Astrocyte of the hippocampus (primary cell): ENCODE data around the gene RPS26.
A peak's percentile ranks its signal among the peaks of the same experiment; 100 is the strongest.
"Not testable (repeated sequence)": the region's sequence is repeated elsewhere in the genome, so short reads cannot be mapped to it uniquely, and the experiment has no call there.

Experiments
- DNase-seq: peaks from one replicate; pipeline ENCODE4 v3.0.0; 2011; ENCODE audit warnings: low read depth, low spot score

Gene RPS26

GRCh38 chr12:56021889-56022497, 19.7 kb upstream of the RPS26 start:
- DNase-seq, result peak; percentile 26

DNA sequence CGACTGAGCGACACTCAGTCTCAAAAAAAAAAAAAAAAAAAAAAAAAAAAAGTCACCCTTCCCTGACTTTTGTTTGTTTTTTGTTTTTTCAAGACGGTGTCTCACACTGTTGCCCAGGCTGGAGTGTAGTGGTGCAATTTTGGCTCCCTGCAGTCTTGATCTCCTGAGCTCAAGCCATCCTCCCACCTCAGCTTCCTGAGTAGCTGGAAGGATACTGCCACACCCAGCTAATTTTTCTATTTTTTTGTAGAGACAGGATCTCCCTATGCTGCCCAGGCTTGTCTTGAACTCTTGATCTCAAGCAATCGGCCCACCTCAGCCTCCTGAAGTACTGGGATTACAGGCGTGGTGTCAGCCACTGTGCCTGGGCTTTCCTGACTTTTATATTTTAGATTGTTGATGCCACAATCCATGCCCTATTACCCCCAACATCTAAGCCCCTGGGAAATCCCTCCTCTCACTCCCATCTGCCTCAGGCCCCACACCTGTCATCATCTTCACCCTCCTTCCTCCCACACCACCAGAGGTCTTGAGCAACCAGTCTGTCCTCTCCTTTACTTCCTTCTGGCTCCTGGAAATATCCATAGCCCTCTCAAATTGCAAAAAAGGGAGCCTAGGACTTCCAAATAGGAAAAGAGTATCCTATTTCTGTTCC, 13.1 kb upstream of the RPS26 start:
- no peak for DNase-seq

- DNase-seq, result peak; percentile 43
Measured at GRCh38 chr12:56029166-56029519, 12.6 kb upstream of the RPS26 start.

DNA sequence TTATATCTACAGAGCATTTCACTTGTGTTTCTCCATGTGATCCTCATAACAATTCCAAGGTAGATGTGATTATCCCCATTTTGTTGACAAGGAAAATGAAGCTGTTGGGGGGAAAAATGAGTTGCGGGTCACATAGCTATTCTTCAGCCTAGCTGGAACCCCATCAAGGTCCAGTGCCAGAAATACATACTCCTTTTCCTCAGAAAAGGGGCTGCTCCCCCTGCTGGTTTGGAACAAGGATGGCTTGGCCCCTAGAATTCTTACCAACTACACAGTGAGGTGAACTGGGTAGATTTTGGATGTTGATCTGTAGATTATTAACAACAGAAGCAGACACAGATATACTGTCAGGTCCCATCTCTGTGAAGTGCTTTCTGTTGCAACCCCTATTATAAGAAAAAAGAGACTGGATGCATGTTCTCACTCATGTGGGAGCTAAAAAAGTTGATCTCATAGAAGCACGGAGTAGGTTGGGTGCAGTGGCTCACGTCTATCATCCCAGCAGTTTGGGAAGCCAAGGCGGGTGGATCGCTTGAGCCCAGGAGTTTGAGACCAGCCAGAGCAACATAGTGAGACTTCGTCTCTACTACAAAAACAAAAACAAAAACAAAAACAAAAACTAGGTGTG, 11.9 kb upstream of the RPS26 start:
- DNase-seq, result peak; percentile 73

- DNase-seq, result no peak
Measured at GRCh38 chr12:56031987-56032386, 9.7 kb upstream of the RPS26 start.

- no peak for DNase-seq
Measured at GRCh38 chr12:56034586-56035332, 7.0 kb upstream of the RPS26 start.

DNA sequence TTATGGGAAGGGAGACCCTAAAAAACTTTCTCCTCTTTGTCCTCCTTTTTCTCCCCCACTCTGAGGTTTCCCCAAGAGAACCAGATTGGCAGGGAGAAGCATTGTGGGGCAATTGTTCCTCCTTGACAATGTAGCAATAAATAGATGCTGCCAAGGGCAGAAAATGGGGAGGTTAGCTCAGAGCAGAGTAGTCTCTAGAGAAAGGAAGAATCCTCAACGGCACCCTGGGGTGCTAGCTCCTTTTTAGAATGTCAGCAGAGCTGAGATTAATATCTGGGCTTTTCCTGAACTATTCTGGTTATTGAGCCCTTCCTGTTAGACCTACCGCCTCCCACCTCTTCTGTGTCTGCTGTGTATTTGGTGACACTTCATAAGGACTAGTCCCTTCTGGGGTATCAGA, 4.6 kb upstream of the RPS26 start:
- no peak for DNase-seq

GRCh38 chr12:56038022-56038655, 3.6 kb upstream of the RPS26 start:
- no peak for DNase-seq

- DNase-seq, result no peak
Measured at GRCh38 chr12:56040151-56040550, 1.6 kb upstream of the RPS26 start.

DNA sequence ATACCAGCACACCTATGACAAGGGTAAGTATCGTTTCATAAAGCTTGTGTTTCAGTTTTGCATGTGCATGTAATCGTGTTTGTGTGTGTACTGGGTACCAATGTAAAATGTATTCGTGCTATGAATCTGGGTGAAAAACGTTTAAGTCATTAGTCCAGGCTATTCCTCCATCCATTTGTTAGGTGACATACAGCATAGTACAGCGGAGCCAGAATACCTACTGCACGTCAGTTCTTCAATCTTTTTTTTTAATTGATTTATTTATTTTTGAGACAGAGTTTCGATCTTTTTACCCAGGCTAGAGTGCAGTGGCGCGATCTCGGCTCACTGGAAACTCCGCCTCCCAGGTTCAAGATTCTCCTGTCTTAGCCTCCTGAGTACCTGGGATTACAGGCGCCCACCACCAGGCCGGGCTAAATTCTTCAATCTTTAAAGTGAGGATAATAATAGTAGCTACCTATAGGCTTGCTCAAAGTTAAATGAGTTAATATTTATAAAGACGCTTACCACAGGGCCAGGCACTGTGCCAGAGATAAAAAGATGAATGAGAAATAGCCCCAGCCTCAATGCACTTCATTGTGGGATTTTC, 661 bp upstream of the RPS26 start:
- DNase-seq, result no peak

GRCh38 chr12:56042430-56042813, 704 bp downstream of the RPS26 start:
- DNase-seq, result not testable (repeated sequence)

DNA sequence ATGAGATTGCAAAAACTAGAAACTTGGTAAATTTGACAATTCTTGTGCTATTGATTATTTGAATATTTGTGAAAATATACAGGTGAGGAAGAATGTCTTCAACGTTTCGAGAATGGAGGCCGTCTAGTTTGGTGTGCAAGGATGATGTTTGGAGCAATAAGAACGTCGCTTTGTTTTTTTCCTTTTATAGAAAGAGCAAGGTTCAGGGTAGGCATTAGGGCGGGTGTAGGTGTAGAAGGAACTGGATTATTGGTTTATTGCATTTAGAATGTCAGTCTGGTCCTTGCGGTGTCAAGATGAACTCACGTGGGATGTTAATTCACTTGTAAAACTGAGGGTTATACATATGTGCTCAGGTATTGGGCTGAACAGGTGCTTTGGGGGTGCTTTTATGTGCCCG, 1.1 kb downstream of the RPS26 start:
- DNase-seq, result no peak

- no peak for DNase-seq
Measured at GRCh38 chr12:56046027-56046780, 4.5 kb downstream of the RPS26 start.

GRCh38 chr12:56053407-56053893, 11.7 kb downstream of the RPS26 start:
- DNase-seq, result no peak

DNA sequence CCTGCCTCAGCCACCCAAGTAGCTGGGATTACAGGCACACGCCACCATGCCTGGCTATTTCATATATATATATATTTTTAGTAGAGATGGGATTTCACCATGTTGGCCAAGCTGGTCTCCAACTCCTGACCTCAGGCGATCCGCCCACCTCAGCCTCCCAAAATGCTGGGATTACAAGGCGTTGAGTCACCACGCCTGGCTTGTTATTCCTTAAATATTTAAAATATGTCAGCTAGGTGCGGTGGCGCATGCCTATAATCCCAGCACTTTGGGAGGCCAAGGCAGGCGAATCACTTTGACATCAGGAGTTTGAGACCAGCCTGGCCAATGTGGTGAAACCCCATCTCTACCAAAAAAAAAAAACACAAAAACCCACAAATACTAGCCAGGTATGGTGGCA, 18.2 kb downstream of the RPS26 start:
- peak; percentile 28 for DNase-seq

DNA sequence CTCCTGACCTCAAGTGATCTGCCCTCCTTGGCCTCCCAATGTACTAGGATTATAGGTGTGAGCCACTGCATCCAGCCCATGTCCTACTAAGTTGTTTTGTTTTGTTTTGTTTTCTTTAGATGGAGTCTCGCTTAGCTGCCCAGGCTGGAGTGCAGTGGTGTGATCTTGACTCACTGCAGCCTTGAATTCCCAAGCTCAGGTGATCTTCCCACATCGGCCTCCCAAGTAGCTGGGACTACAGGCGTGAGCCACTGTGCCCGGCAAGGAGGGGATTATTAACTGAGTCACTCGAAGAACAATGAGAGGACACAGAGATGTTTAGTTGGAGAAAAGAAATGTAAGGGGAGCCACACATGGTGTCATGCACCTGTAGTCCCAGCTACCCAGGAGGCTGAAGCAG, 20.3 kb downstream of the RPS26 start:
- no peak for DNase-seq

DNA sequence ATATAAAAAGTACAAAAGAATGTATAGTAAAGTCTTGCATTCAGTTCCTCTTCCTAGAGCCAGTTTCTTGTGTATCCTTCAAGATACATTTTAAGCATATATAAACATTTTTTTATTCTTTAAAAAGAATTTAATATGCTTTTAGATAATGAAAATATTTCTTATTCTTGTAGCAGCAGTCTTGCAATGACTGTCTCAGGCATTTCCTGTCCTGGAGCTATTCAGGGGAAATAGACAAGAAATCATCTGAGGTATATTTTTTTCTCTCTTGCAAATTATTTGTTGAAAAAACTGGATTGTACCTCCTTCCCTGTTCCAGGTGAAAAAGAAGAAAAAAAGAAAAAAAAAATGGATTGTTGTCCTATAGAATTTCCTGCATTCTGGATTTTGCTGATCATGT, 21.3 kb downstream of the RPS26 start:
- DNase-seq, result no peak

- DNase-seq, result no peak
Measured at GRCh38 chr12:56071648-56072047, 29.9 kb downstream of the RPS26 start.

- no peak for DNase-seq
Measured at GRCh38 chr12:56074396-56074795, 32.7 kb downstream of the RPS26 start.

- not testable (repeated sequence) for DNase-seq
Measured at GRCh38 chr12:56077966-56078365, 36.2 kb downstream of the RPS26 start.

DNA sequence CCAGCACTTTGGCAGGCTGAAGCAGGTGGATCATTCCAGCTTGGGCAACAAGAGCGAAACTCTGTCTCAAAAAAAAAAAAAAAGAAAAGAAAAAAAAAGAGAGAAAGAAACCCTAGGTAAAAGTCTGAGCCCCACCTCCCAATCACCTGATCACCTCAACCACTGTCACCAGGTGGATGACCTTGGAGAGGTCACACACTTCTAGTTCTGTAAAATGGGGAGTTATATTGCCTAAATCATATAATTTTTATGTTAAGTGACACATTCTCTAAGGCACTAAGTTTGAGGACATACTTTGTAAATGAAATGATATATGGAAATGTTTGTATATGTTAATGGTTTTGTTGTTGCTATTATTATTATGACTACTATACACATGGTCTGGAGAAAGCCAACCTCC, 36.7 kb downstream of the RPS26 start:
- no peak for DNase-seq
